ENCODE measurements around the gene PIGH. TPM values are rescaled to one million over a fixed set of nuclear protein-coding genes. Genes with fewer than 3 reads are reported as not detected.
"Not testable (repeated sequence)": the region's sequence is repeated elsewhere in the genome, so short reads cannot be mapped to it uniquely, and the experiment has no call there.

The PIGH gene
- total RNA-seq, 1 experiment from 2014 or later = 19.0 TPM

GRCh38 chr14:67549734-67550133 is 50.3 kb downstream of the PIGH start:
- Mint-ChIP-seq H3K27me3 (ENCODE audit: unreplicated experiment) (no peaks in the 10 kb centered on the region), H3K36me3 (ENCODE audit: insufficient read depth, unreplicated experiment) (no peaks in the 10 kb centered on the region), H3K4me3 (ENCODE audit: low read depth, unreplicated experiment) (no peak overlapping the region), H3K4me1 (ENCODE audit: low read depth, unreplicated experiment) (no peaks in the 10 kb centered on the region), H3K9me3 (ENCODE audit: low read depth, unreplicated experiment) (no peaks in the 10 kb centered on the region), H3K27ac (ENCODE audit: unreplicated experiment) (no peak overlapping the region)
- no peak for DNase-seq
- CTCF ChIA-PET = interaction anchor here (0.6 kb wide), 1 partner anchor 22 kb away, joined by 3 read pairs; no protein-coding TSS in a partner anchor
- intact Hi-C loops (cut with micrococcal nuclease; ENCODE audit: unreplicated experiment) = no loop called here
- TF ChIP-seq CTCF (IDR thresholded peaks at IDR 0.05; ENCODE audit: unreplicated experiment) = no peak
- BruUV-seq (replicated peaks) = no TSS peak

- intact Hi-C loops (cut with micrococcal nuclease; ENCODE audit: unreplicated experiment) = no loop called here
- no peak for TF ChIP-seq CTCF (IDR thresholded peaks at IDR 0.05; ENCODE audit: unreplicated experiment)
- Mint-ChIP-seq H3K27me3 (ENCODE audit: unreplicated experiment) (no peaks in the 10 kb centered on the region), H3K27ac (ENCODE audit: unreplicated experiment) (no peak overlapping the region), H3K4me1 (ENCODE audit: low read depth, unreplicated experiment) (no peaks in the 10 kb centered on the region), H3K9me3 (ENCODE audit: low read depth, unreplicated experiment) (no peaks in the 10 kb centered on the region), H3K36me3 (ENCODE audit: insufficient read depth, unreplicated experiment) (no peaks in the 10 kb centered on the region), H3K4me3 (ENCODE audit: low read depth, unreplicated experiment) (no peak overlapping the region)
- DNase-seq = no peak
- no TSS peak for BruUV-seq (replicated peaks)
- CTCF ChIA-PET = no interaction called here
Measured at GRCh38 chr14:67547224-67547780, 52.8 kb downstream of the PIGH start.

- TF ChIP-seq CTCF (IDR thresholded peaks at IDR 0.05; ENCODE audit: unreplicated experiment) = no peak
- BruUV-seq (replicated peaks) = no TSS peak
- Mint-ChIP-seq H3K4me1 (ENCODE audit: low read depth, unreplicated experiment) (peaks cover 9% of the 10 kb centered on the region), H3K36me3 (ENCODE audit: insufficient read depth, unreplicated experiment) (no peaks in the 10 kb centered on the region), H3K9me3 (ENCODE audit: low read depth, unreplicated experiment) (no peaks in the 10 kb centered on the region), H3K27me3 (ENCODE audit: unreplicated experiment) (no peaks in the 10 kb centered on the region), H3K4me3 (ENCODE audit: low read depth, unreplicated experiment) (no peak overlapping the region), H3K27ac (ENCODE audit: unreplicated experiment) (no peak overlapping the region)
- CTCF ChIA-PET = interaction anchor here (1.6 kb wide), 1 partner anchor 18 kb away, joined by 4 read pairs; no protein-coding TSS in a partner anchor
- intact Hi-C loops (cut with micrococcal nuclease; ENCODE audit: unreplicated experiment) = no loop called here
- DNase-seq = no peak
Measured at GRCh38 chr14:67544590-67544989, 55.5 kb downstream of the PIGH start.

- H3K27me3 Mint-ChIP-seq (ENCODE audit: unreplicated experiment); H3K4me3 Mint-ChIP-seq (ENCODE audit: low read depth, unreplicated experiment); BruUV-seq (replicated peaks); DNase-seq; H3K27ac Mint-ChIP-seq (ENCODE audit: unreplicated experiment); H3K9me3 Mint-ChIP-seq (ENCODE audit: low read depth, unreplicated experiment); intact Hi-C loops (cut with micrococcal nuclease; ENCODE audit: unreplicated experiment); H3K4me1 Mint-ChIP-seq (ENCODE audit: low read depth, unreplicated experiment); H3K36me3 Mint-ChIP-seq (ENCODE audit: insufficient read depth, unreplicated experiment): not testable (repeated sequence)
- CTCF ChIA-PET = interaction anchor here (0.9 to 2.1 kb wide), 3 partner anchors 9 to 58 kb away, joined by 3 to 7 read pairs (median 4); partner anchors contain the start of genes PIGH and PLEKHH1
Measured at GRCh38 chr14:67542620-67543019, 57.4 kb downstream of the PIGH start.
